Stimulated activated CD4-positive, alpha-beta T cell treated with anti-CD3 and anti-CD28 coated beads, TNF-alpha, amount 100 ng/mL, for 48 hours (primary cell): ENCODE results near the gene ZNF281.

ENCODE experiments used
- DNase-seq, 3 donors: peaks; one replicate each; pipeline ENCODE4 v3.0.0-alpha.2; 2020; ENCODE audit warnings: low read depth in 3 of 3

The ZNF281 gene

GRCh38 chr1:200391747-200392146, 18.1 kb downstream of the ZNF281 start:
- no peak for DNase-seq

GRCh38 chr1:200388791-200389190, 21.0 kb downstream of the ZNF281 start:
- DNase-seq = no peak

- DNase-seq = no peak
Measured at GRCh38 chr1:200386416-200386815, 23.4 kb downstream of the ZNF281 start.

GRCh38 chr1:200384818-200385390, 24.9 kb downstream of the ZNF281 start:
- DNase-seq = no peak

GRCh38 chr1:200381256-200381984, 28.4 kb downstream of the ZNF281 start:
- DNase-seq = no peak

GRCh38 chr1:200380589-200381021, 29.2 kb downstream of the ZNF281 start:
- DNase-seq = peak in 1 of 3 donors; percentile 1

GRCh38 chr1:200379940-200380588, 29.8 kb downstream of the ZNF281 start:
- DNase-seq = no peak

- DNase-seq = no peak
Measured at GRCh38 chr1:200379432-200379757, 30.4 kb downstream of the ZNF281 start.

- no peak for DNase-seq
Measured at GRCh38 chr1:200378096-200378495, 31.7 kb downstream of the ZNF281 start.

GRCh38 chr1:200376528-200376927, 33.3 kb downstream of the ZNF281 start:
- DNase-seq = no peak

- DNase-seq = no peak
Measured at GRCh38 chr1:200374569-200375295, 35.1 kb downstream of the ZNF281 start.

- DNase-seq = no peak
Measured at GRCh38 chr1:200373811-200374231, 36.0 kb downstream of the ZNF281 start.

- no peak for DNase-seq
Measured at GRCh38 chr1:200372885-200373181, 37.0 kb downstream of the ZNF281 start.

GRCh38 chr1:200372095-200372884, 37.5 kb downstream of the ZNF281 start:
- DNase-seq = no peak

- no peak for DNase-seq
Measured at GRCh38 chr1:200369706-200370105, 40.1 kb downstream of the ZNF281 start.

GRCh38 chr1:200369131-200369530, 40.7 kb downstream of the ZNF281 start:
- DNase-seq = no peak

- DNase-seq = no peak
Measured at GRCh38 chr1:200368556-200368955, 41.3 kb downstream of the ZNF281 start.

GRCh38 chr1:200367841-200368534, 41.8 kb downstream of the ZNF281 start:
- DNase-seq = no peak

- no peak for DNase-seq
Measured at GRCh38 chr1:200366577-200367253, 43.1 kb downstream of the ZNF281 start.

- no peak for DNase-seq
Measured at GRCh38 chr1:200365897-200366426, 43.9 kb downstream of the ZNF281 start.
